AG20443 (cell line): ENCODE measurements around the gene ECT2.

Source experiments
- DNase-seq: peaks from one replicate; pipeline ENCODE4 v3.0.0; 2012; ENCODE audit warnings: low spot score, mixed read lengths

Gene ECT2

DNA sequence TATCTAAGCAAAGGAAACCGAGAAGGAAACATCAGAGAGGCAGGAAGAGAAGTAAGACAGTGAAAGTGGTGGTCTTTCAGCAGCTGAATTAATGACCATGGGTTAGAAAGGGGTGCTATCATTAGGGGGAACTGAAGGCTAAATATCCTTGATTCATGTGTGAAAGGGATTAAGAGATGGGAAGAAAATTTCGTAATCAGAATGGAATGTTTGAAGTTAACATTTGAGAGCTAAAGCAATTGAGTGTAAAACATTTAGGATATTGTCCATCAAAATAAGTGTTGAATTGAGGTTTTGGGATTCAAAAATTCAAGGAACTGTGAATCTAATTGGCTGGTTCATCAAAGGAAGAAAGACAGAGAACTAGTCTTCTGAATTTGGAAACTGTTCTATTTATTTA is 4.1 kb upstream of the ECT2 start:
- peak; percentile 17 for DNase-seq

- DNase-seq, result peak; percentile 75
Measured at GRCh38 chr3:172749230-172749965, 1.1 kb upstream of the ECT2 start.

DNA sequence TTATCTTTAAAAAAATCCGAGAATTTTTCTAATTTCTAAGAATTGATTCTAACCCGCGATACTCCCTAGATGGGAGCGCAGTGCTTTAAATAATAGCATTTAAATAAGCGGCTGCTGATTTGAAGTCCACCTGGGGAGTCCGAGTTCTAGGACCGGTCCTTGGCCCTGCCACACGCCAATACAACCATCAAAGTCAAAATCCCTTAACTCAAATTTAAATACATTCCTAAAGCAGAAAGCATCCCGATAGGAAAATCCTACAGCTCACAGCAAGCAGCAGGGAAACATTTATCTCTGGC is 508 bp upstream of the ECT2 start:
- no peak for DNase-seq

- DNase-seq, result peak; percentile 42
Measured at GRCh38 chr3:172751175-172751704, 714 bp downstream of the ECT2 start.

- DNase-seq, result no peak
Measured at GRCh38 chr3:172752651-172753050, 2.1 kb downstream of the ECT2 start.

DNA sequence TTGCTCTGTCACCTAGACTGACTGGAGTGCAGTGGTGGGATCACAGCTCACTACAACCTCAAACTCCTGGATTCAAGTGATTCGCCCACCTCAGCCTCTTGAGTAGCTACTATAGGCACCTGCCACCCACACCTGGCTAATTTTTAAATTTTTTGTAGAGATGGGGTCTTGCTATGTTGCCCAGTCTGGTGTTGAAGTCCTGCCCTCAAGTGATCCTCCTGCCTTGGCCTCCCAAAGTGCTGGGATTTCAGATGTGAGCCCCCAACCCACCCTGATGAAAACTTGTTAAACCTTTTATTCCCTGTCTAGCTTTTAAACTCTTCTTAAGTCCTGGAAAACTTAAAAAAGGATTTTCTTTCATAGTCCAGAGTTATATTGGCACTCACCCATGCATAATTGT is 2.6 kb downstream of the ECT2 start:
- DNase-seq, result no peak

GRCh38 chr3:172760416-172760815 is 9.9 kb downstream of the ECT2 start:
- peak; percentile 46 for DNase-seq

- DNase-seq, result no peak
Measured at GRCh38 chr3:172766241-172766640, 15.7 kb downstream of the ECT2 start.

GRCh38 chr3:172766718-172767405 is 16.3 kb downstream of the ECT2 start:
- DNase-seq, result no peak

GRCh38 chr3:172770382-172770781 is 19.9 kb downstream of the ECT2 start:
- DNase-seq, result no peak

GRCh38 chr3:172771672-172772071 is 21.1 kb downstream of the ECT2 start:
- no peak for DNase-seq

- no peak for DNase-seq
Measured at GRCh38 chr3:172776049-172776717, 25.7 kb downstream of the ECT2 start.

DNA sequence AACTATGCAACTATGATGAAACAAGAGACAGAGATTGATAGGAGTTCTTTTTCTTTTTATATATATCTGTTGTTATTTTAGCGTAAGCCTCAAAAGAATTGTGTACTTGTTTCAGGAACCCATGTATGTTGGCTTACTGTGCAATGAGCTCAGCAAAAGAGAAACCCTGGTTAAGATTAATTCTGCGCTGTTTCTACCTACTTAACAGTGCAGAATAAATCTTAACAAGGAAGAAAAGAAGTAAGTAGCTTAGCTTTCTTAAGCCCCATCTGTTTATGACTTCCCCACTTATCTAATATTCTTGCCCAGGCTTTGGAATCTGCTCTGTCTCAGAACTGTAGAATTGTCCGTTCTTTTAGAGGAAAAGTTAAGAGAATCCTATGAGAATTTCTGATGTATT is 27.4 kb downstream of the ECT2 start:
- DNase-seq, result no peak

DNA sequence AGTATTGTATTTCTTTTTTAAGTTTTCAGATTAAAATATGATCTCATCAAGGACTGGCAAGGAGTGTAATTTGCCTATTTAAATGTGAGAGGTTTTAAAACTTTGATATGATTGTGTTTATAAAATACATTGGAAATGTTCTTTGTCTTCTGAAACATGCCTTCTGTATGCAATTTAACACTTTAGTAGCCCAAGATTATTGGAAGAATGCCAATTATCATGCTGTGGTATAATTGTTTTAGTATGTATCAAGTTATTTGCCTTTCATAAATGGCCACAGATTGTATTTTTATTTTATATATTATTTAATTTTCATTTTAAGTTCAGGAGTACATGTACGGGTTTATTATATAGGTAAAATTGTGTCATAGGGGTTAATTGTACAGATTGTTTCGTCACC is 31.7 kb downstream of the ECT2 start:
- no peak for DNase-seq

DNA sequence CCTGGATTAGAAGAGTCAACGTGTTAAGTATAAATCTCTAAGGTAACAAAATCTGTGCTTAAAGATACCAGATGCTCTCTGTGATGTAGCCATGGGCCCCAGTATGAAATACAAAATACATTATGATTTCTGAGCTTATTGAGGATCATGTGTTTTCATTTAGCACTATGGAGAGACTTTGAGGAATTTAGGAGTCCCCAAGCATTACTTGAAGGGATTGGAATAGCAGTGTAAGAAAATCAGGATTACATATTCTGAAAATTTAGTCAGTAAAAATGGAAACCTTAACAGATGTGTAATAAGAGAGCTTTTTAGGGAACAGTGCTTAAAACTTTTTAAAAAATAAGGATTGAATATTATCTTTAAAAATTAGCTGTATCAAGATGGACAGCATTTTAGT is 35.5 kb downstream of the ECT2 start:
- DNase-seq, result no peak

DNA sequence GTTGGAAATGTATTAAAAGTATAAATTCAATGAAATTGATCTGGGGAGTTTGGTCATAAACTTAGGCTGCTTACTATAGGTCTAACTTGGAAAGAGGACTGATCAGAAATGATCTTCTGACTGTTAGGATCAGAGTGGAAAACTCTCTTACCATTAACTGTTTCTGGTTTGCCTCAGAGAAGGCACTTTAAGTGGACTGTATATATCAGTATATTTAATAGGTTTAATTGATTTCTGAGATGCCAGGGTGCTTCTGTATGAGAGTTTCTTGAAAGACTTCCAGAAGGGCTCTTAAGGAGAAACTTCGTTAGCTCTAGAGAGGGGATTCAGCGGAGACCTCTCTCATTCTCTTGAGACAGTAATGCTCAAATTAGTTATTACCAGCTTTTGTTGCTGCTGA is 36.5 kb downstream of the ECT2 start:
- DNase-seq, result no peak

- peak; percentile 11 for DNase-seq
Measured at GRCh38 chr3:172787746-172788145, 37.2 kb downstream of the ECT2 start.

DNA sequence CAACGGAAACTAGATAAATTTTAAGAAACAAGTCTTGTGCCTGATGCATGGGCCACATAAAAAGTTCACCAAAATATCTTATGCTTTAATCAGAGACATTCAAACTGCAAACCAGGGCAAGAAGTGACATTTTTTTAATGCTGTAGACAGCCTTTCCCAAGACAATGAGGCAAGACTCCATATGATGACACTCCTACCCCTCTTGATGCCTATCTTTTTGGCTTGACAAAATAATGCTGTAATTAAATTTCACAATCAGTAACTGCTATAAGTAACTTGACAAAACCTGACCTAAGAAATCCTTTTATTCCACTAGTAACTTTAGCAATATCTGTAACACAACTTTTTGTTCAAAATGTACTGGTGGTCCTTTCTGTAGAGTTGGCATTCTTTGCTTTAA is 48.7 kb downstream of the ECT2 start:
- no peak for DNase-seq

DNA sequence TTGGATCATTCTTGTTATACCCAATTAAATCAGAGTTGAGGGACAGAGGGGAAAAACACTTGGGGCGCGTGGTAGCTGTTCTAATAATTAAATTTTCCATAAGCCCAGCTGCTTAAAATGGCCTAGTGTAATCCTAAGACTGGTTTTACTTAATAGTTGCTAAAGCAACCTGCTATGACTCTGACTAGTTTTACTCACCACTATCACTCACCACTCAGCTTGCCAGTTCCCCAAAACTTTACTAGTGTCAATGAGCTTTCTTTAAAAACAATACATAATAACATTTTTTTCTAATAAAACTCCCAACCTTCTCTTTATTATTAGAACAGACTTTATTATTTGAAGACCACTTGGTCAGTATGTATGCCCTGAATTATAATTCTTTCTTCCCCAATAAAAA is 49.6 kb downstream of the ECT2 start:
- DNase-seq, result no peak

GRCh38 chr3:172803489-172803888 is 53.0 kb downstream of the ECT2 start:
- DNase-seq, result no peak

- no peak for DNase-seq
Measured at GRCh38 chr3:172804323-172804722, 53.8 kb downstream of the ECT2 start.

GRCh38 chr3:172808969-172809546 is 58.5 kb downstream of the ECT2 start:
- no peak for DNase-seq

DNA sequence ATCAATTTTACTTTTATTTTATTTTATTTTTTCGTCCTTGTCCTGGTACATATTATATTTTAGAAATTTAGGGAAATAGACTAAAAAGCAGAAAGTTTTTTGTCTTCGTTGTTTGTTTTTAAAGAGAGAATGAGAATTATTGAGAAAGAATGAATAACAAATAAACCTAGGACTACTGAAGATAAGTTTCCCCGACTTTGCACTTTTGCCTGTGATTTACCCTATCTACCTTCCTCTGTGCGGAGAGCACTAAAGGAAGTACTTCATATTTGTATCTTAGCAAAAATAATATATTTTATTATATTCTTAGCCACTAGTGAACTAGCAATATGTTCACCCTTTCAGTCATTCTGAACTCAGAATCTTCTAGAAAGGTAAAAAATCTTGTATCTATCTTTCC is 60.6 kb downstream of the ECT2 start:
- no peak for DNase-seq
